ENCODE data around the gene MOCOS.

GRCh38 chr18:36157441-36157840, 29.9 kb upstream of the MOCOS start:
- TF ChIP-seq, protein P1, sequence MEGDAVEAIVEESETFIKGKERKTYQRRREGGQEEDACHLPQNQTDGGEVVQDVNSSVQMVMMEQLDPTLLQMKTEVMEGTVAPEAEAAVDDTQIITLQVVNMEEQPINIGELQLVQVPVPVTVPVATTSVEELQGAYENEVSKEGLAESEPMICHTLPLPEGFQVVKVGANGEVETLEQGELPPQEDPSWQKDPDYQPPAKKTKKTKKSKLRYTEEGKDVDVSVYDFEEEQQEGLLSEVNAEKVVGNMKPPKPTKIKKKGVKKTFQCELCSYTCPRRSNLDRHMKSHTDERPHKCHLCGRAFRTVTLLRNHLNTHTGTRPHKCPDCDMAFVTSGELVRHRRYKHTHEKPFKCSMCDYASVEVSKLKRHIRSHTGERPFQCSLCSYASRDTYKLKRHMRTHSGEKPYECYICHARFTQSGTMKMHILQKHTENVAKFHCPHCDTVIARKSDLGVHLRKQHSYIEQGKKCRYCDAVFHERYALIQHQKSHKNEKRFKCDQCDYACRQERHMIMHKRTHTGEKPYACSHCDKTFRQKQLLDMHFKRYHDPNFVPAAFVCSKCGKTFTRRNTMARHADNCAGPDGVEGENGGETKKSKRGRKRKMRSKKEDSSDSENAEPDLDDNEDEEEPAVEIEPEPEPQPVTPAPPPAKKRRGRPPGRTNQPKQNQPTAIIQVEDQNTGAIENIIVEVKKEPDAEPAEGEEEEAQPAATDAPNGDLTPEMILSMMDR (IDR thresholded peaks at IDR 0.05 in 2 of 3, conservative IDR thresholded peaks at IDR 0.05 in 1 of 3; ENCODE audit: borderline replicate concordance in 1 of 3, insufficient read depth in 1 of 3, low read depth in 2 of 3, low read length in 2 of 3): no peak
- TF ChIP-seq SRF (IDR thresholded peaks at IDR 0.05; ENCODE audit: low read depth): no peak
- no peak for TF ChIP-seq EZH2 (IDR thresholded peaks at IDR 0.05)
- TF ChIP-seq CEBPB (IDR thresholded peaks at IDR 0.05; ENCODE audit: low read depth): no peak
- TF ChIP-seq EZH2phosphoT487 (IDR thresholded peaks at IDR 0.05; ENCODE audit: borderline replicate concordance): no peak
- no peak for TF ChIP-seq ZFX (IDR thresholded peaks at IDR 0.05)
- no peak for TF ChIP-seq ZNF274 (IDR thresholded peaks at IDR 0.05; ENCODE audit: low read depth, low read length)
- no peak for TF ChIP-seq POLR2A (IDR thresholded peaks at IDR 0.05; ENCODE audit: borderline replicate concordance, extremely low read depth, insufficient read depth, insufficient read length)
- no peak for TF ChIP-seq JUND (IDR thresholded peaks at IDR 0.05)
- no peak for TF ChIP-seq RAD21 (IDR thresholded peaks at IDR 0.05; ENCODE audit: low read depth)
- no peak for TF ChIP-seq POLR2AphosphoS5 (IDR thresholded peaks at IDR 0.05; ENCODE audit: low read depth, low read length)
- TF ChIP-seq ELF1 (IDR thresholded peaks at IDR 0.05; ENCODE audit: borderline replicate concordance, low read depth): no peak
- no peak for TF ChIP-seq SIN3A (IDR thresholded peaks at IDR 0.05; ENCODE audit: low read depth)
